Measurements from ENCODE around the gene NELFCD. TPM values are rescaled to one million over a fixed set of nuclear protein-coding genes. Genes with fewer than 3 reads are reported as not detected.

Gene NELFCD
- total and polyA plus RNA-seq, 2 donors (not counting 1 experiment from before 2014, with no cell fraction given): 46.9 to 78.8 TPM

DNA sequence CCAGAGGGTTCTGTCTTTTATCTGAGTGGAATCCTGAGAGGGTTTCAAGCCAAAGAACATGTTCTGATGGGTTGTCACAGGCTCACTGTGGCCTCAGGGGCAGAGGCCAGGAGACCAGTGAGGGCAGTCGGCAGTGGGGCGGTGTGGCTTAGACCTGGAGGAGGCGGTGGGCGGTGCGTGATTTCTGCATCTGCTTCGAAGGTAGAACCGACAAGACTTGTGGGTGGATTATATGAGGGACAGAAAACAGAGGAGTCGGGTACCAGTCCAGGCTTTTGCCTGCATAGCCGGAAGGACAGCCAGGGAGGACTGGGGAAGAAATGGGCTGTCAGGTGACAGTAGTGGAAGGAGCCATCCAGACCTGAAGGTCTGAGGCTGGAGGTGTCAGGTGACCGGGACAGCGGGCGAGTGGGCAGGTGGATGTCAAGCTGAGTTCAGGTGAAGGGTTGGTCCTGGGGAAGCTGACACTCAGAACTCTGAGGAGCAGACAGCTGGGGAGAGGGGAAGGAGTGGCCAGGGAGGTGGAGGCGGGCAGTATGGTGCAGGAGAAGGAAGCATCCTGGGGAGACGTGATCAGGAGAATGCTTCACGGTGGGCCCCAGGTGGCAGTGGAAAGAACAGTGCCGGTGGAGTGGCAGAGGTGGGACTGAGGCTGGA, 22.9 kb downstream of the NELFCD start:
- Histone ChIP-seq H3K4me2 (ENCODE audit: extremely low read depth, insufficient read depth, low read length) (no peak overlapping the region), H3K9ac (ENCODE audit: insufficient read depth, low read length) (no peak overlapping the region), H4K20me1 (ENCODE audit: control insufficient read depth, extremely low read depth, insufficient read depth, low read length) (no peaks in the 10 kb centered on the region), H3K27ac (ENCODE audit: insufficient read depth, low read length) (no peak overlapping the region), H3K27me3 (ENCODE audit: control insufficient read depth, insufficient read depth, low read length) (no peaks in the 10 kb centered on the region), H3K4me3 (replicated peaks in 1 of 4; ENCODE audit: control extremely low read depth in 1 of 4, insufficient read depth in 1 of 4, low read depth in 3 of 4, low read length in 4 of 4) (no peak overlapping the region), H2AFZ (ENCODE audit: low read length) (no peak overlapping the region), H3K36me3 (ENCODE audit: control insufficient read depth, insufficient read depth, low read length) (peaks cover 9% of the 10 kb centered on the region), H3K4me1 (ENCODE audit: control insufficient read depth, extremely low read depth, insufficient read depth, low read length) (peaks cover 8% of the 10 kb centered on the region), H3K79me2 (ENCODE audit: control insufficient read depth, insufficient read depth, low read length) (peaks cover 10% of the 10 kb centered on the region), H3K9me3 (ENCODE audit: control insufficient read depth, insufficient read depth, low read depth, low read length) (no peaks in the 10 kb centered on the region)
- no peak for DNase-seq (ENCODE audit: low read depth in 2 of 2)
- TF ChIP-seq, protein P1, sequence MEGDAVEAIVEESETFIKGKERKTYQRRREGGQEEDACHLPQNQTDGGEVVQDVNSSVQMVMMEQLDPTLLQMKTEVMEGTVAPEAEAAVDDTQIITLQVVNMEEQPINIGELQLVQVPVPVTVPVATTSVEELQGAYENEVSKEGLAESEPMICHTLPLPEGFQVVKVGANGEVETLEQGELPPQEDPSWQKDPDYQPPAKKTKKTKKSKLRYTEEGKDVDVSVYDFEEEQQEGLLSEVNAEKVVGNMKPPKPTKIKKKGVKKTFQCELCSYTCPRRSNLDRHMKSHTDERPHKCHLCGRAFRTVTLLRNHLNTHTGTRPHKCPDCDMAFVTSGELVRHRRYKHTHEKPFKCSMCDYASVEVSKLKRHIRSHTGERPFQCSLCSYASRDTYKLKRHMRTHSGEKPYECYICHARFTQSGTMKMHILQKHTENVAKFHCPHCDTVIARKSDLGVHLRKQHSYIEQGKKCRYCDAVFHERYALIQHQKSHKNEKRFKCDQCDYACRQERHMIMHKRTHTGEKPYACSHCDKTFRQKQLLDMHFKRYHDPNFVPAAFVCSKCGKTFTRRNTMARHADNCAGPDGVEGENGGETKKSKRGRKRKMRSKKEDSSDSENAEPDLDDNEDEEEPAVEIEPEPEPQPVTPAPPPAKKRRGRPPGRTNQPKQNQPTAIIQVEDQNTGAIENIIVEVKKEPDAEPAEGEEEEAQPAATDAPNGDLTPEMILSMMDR (conservative IDR thresholded peaks at IDR 0.05 in 1 of 2, IDR thresholded peaks at IDR 0.05 in 1 of 2; ENCODE audit: low read depth in 1 of 2, low read length in 2 of 2): no peak
- TF ChIP-seq EZH2 (IDR thresholded peaks at IDR 0.05; ENCODE audit: low read length, missing control alignments): no peak

DNA sequence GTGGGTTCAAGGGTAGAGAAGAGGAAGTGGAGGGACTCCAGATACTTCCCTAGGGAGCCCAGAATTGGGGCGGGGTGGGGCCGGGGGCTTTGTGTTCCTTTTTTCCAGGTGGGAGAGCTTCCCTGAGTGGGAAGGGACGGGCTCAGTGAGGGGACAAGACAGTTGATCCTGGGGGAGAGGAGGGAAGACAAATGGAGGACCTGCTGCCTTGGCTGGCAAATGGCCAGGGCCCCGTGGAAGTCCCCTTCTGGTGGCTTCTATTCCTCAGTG, 23.4 kb downstream of the NELFCD start:
- no peak overlapping the region for H3K4me2 ChIP-seq (ENCODE audit: extremely low read depth, insufficient read depth, low read length)

GRCh38 chr20:59004763-59005522, 23.9 kb downstream of the NELFCD start:
- no peak for DNase-seq (ENCODE audit: low read depth in 2 of 2)
- H3K27ac ChIP-seq (ENCODE audit: insufficient read depth, low read length): no peak overlapping the region

More for the DNA sequence above, 23.4 kb downstream of the NELFCD start:
- no peaks in the 10 kb centered on the region for H3K27me3 ChIP-seq (ENCODE audit: control insufficient read depth, insufficient read depth, low read length)
- peaks cover 8% of the 10 kb centered on the region for H3K4me1 ChIP-seq (ENCODE audit: control insufficient read depth, extremely low read depth, insufficient read depth, low read length)
- H3K9ac ChIP-seq (ENCODE audit: insufficient read depth, low read length): no peak overlapping the region
- H3K79me2 ChIP-seq (ENCODE audit: control insufficient read depth, insufficient read depth, low read length): peaks cover 10% of the 10 kb centered on the region
- no peaks in the 10 kb centered on the region for H4K20me1 ChIP-seq (ENCODE audit: control insufficient read depth, extremely low read depth, insufficient read depth, low read length)
- TF ChIP-seq, protein P1 (conservative IDR thresholded peaks at IDR 0.05 in 1 of 2, IDR thresholded peaks at IDR 0.05 in 1 of 2; ENCODE audit: low read depth in 1 of 2, low read length in 2 of 2): no peak
- TF ChIP-seq EZH2 (IDR thresholded peaks at IDR 0.05; ENCODE audit: low read length, missing control alignments): no peak
- no peak for DNase-seq (ENCODE audit: low read depth in 2 of 2)
- H2AFZ ChIP-seq (ENCODE audit: low read length): no peak overlapping the region
- no peak overlapping the region for H3K4me3 ChIP-seq (replicated peaks in 1 of 4; ENCODE audit: control extremely low read depth in 1 of 4, insufficient read depth in 1 of 4, low read depth in 3 of 4, low read length in 4 of 4)
- H3K27ac ChIP-seq (ENCODE audit: insufficient read depth, low read length): no peak overlapping the region
- peaks cover 7% of the 10 kb centered on the region for H3K36me3 ChIP-seq (ENCODE audit: control insufficient read depth, insufficient read depth, low read length)
- no peaks in the 10 kb centered on the region for H3K9me3 ChIP-seq (ENCODE audit: control insufficient read depth, insufficient read depth, low read depth, low read length)

More at GRCh38 chr20:59004763-59005522, 23.9 kb downstream of the NELFCD start:
- Histone ChIP-seq H3K9ac (ENCODE audit: insufficient read depth, low read length) (no peak overlapping the region), H3K9me3 (ENCODE audit: control insufficient read depth, insufficient read depth, low read depth, low read length) (no peaks in the 10 kb centered on the region), H4K20me1 (ENCODE audit: control insufficient read depth, extremely low read depth, insufficient read depth, low read length) (no peaks in the 10 kb centered on the region), H2AFZ (ENCODE audit: low read length) (no peak overlapping the region), H3K4me3 (replicated peaks in 1 of 4; ENCODE audit: control extremely low read depth in 1 of 4, insufficient read depth in 1 of 4, low read depth in 3 of 4, low read length in 4 of 4) (peak overlapping the region in 2 of 4 experiments; percentile 32 to 77), H3K36me3 (ENCODE audit: control insufficient read depth, insufficient read depth, low read length) (peaks cover 7% of the 10 kb centered on the region), H3K79me2 (ENCODE audit: control insufficient read depth, insufficient read depth, low read length) (peaks cover 10% of the 10 kb centered on the region), H3K4me2 (ENCODE audit: extremely low read depth, insufficient read depth, low read length) (peak overlapping the region; percentile 99), H3K4me1 (ENCODE audit: control insufficient read depth, extremely low read depth, insufficient read depth, low read length) (peaks cover 8% of the 10 kb centered on the region), H3K27me3 (ENCODE audit: control insufficient read depth, insufficient read depth, low read length) (no peaks in the 10 kb centered on the region)
- TF ChIP-seq, protein P1 (conservative IDR thresholded peaks at IDR 0.05 in 1 of 2, IDR thresholded peaks at IDR 0.05 in 1 of 2; ENCODE audit: low read depth in 1 of 2, low read length in 2 of 2): no peak
- TF ChIP-seq EZH2 (IDR thresholded peaks at IDR 0.05; ENCODE audit: low read length, missing control alignments): no peak

Measured in fibroblast of lung (primary cell).